ENCODE data around the gene LAMA4. TPM values are rescaled to one million over a fixed set of nuclear protein-coding genes. Genes with fewer than 3 reads are reported as not detected.

LAMA4 gene
- total RNA-seq, 4 donors from 2014 or later: 189 to 459 (median 376) TPM

- no peak for ATAC-seq (ENCODE audit: low FRiP score)
- DNase-seq (ENCODE audit: low spot score): no peak
- no peak for TF ChIP-seq CTCF (IDR thresholded peaks at IDR 0.05)
Measured at GRCh38 chr6:112150363-112150762, 104.0 kb downstream of the LAMA4 start.

- DNase-seq (ENCODE audit: low spot score) (no peak), ATAC-seq (ENCODE audit: low FRiP score) (no peak)
- TF ChIP-seq CTCF (IDR thresholded peaks at IDR 0.05): no peak
Measured at GRCh38 chr6:112149719-112150263, 104.6 kb downstream of the LAMA4 start.

DNA sequence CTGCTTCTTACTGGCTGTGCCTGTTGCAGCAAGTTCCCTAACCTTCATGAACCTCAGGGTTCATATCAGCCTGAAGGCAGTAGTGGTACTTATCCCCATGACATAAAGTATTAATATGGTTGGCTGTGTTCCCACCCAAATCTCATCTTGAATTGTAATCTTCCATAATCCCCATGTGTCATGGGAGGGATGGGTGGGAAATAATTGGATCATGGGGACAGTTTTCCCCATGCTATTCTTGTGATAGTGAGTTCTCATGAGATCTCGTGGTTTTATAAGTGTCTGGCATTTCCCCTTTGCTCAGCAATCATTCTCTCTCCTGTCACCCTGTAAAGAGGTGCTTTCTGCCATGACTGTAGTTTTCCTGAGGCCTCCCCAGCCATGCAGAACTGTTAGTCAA lies 105.1 kb downstream of the LAMA4 start:
- no peak for DNase-seq (ENCODE audit: low spot score)
- no peak for ATAC-seq (ENCODE audit: low FRiP score)
- TF ChIP-seq CTCF (IDR thresholded peaks at IDR 0.05): no peak

GRCh38 chr6:112148103-112148502 lies 106.3 kb downstream of the LAMA4 start:
- ATAC-seq (ENCODE audit: low FRiP score) (no peak), DNase-seq (ENCODE audit: low spot score) (no peak)
- TF ChIP-seq CTCF (IDR thresholded peaks at IDR 0.05): no peak

- no peak for TF ChIP-seq CTCF (IDR thresholded peaks at IDR 0.05)
- DNase-seq (ENCODE audit: low spot score): no peak
- no peak for ATAC-seq (ENCODE audit: low FRiP score)
Measured at GRCh38 chr6:112145080-112145573, 109.2 kb downstream of the LAMA4 start.

DNA sequence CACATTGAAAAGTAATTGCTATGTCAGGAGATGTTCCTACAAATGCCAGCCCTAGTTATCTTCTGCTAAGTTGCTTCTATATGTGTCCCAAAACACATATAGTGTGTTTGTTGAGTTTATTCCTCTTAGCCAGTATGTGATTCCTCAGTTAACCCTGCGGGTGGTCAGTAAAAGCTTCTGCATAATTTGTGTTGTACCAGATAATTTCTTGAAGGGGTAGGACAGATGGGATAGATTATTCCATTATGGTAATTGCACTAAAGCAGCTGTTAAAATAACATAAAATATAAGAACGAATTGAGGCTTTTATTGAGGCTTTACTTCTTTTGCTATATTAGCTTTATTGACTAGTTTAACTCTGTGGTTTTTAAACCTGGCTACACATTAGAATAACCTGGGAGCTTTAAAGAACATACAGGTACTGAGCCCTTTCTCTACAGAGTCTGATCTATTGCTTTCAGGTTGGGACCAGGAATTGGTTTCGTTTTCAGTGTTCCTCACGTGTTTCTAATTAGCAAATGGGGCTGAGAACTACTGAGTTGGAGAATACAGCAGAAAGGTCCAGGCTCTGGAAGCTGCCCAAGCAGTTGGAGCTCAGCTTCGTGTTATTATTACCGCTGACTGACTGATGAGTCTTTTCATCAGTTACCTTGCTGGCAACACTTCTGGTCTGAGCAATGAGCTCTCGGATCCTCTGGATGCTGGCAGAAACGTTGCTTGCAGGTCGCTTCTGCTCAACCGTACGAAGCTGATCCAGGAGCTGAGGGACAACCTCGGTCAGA lies 110.0 kb downstream of the LAMA4 start:
- DNase-seq (ENCODE audit: low spot score): no peak
- ATAC-seq (ENCODE audit: low FRiP score): no peak

More for the DNA sequence above, 110.0 kb downstream of the LAMA4 start:
- TF ChIP-seq CTCF (IDR thresholded peaks at IDR 0.05): no peak

Data from omental fat pad (tissue), 4 donors.